Nephron progenitor cell (in vitro differentiated cells): ENCODE measurements around the gene TAB2.

ENCODE experiments used
- DNase-seq: peaks from one replicate; pipeline ENCODE4 v3.0.0; 2021
- H3K27ac Mint-ChIP-seq: 2 replicates; pipeline ENCODE4 v1.8.0; 2021; ENCODE audit warnings: mild to moderate bottlenecking, moderate library complexity, mixed read lengths
- H3K27me3 Mint-ChIP-seq: 2 replicates; pipeline ENCODE4 v1.8.0; 2021; ENCODE audit warnings: mild to moderate bottlenecking, low read depth, mixed read lengths; ENCODE audit not compliant: poor library complexity
- H3K36me3 Mint-ChIP-seq: 2 replicates; pipeline ENCODE4 v1.8.0; 2021; ENCODE audit warnings: low read depth, mixed read lengths
- H3K4me1 Mint-ChIP-seq: 2 replicates; pipeline ENCODE4 v1.8.0; 2021; ENCODE audit warnings: mixed read lengths
- H3K4me3 Mint-ChIP-seq: 2 replicates; pipeline ENCODE4 v1.8.0; 2021; ENCODE audit warnings: mild to moderate bottlenecking, moderate library complexity, mixed read lengths
- H3K9me3 Mint-ChIP-seq: 2 replicates; pipeline ENCODE4 v1.8.0; 2021; ENCODE audit warnings: mild to moderate bottlenecking, moderate library complexity, mixed read lengths
- TF ChIP-seq, protein P1 (sequence below): fragments of 200-600 bp; sonication (generic); IDR thresholded peaks from 2 replicates; pipeline ENCODE4 v1.5.0; 2021; ENCODE audit warnings: antibody characterized with exemption

Gene TAB2

DNA sequence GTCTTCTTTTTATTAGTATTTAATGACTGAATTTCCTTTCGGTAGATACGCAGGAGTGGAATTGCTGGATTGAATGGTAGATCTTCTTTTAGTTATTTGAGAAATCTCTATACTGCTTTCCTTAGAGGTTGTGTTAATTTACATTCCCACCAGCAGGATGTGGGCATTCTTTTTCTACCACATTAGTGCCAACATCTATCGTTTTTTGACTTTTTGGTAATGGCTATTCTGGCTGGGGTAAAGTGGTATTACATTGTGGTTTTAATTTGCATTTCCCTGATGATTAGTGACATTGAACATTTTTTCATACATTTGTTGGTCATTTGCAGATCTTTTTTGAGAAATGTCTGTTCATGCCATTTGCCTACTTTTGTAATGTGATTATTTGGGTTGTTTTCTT, 119.7 kb downstream of the TAB2 start:
- H3K4me1 Mint-ChIP-seq = peaks cover 34% of the 10 kb centered on the region
- DNase-seq = no peak
- H3K36me3 Mint-ChIP-seq = no peaks in the 10 kb centered on the region
- TF ChIP-seq, protein P1, sequence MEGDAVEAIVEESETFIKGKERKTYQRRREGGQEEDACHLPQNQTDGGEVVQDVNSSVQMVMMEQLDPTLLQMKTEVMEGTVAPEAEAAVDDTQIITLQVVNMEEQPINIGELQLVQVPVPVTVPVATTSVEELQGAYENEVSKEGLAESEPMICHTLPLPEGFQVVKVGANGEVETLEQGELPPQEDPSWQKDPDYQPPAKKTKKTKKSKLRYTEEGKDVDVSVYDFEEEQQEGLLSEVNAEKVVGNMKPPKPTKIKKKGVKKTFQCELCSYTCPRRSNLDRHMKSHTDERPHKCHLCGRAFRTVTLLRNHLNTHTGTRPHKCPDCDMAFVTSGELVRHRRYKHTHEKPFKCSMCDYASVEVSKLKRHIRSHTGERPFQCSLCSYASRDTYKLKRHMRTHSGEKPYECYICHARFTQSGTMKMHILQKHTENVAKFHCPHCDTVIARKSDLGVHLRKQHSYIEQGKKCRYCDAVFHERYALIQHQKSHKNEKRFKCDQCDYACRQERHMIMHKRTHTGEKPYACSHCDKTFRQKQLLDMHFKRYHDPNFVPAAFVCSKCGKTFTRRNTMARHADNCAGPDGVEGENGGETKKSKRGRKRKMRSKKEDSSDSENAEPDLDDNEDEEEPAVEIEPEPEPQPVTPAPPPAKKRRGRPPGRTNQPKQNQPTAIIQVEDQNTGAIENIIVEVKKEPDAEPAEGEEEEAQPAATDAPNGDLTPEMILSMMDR = no peak
- no peaks in the 10 kb centered on the region for H3K9me3 Mint-ChIP-seq
- H3K27ac Mint-ChIP-seq = no peak overlapping the region
- H3K27me3 Mint-ChIP-seq = peaks cover 22% of the 10 kb centered on the region
- H3K4me3 Mint-ChIP-seq = no peak overlapping the region

DNA sequence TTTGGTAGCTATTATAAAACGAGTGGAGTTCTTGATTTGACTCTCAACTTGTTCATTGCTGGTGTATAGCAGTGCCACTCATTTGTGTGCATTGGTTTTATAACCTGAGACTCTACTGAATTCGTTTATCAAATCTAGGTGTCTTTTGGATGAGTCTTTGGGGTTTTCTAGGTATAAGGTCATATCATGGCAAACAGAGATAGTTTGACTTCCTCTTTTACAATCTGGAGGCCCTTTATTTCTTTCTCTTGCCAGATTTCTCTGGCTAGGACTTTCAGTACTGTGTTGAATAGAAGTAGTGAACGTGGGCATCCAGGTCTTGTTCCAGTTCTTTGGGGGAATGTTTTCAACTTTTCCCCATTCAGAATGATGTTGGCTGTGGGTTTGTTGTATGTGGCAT, 121.3 kb downstream of the TAB2 start:
- H3K4me1 Mint-ChIP-seq = peaks cover 51% of the 10 kb centered on the region
- H3K9me3 Mint-ChIP-seq = no peaks in the 10 kb centered on the region
- no peak overlapping the region for H3K27ac Mint-ChIP-seq
- TF ChIP-seq, protein P1 = no peak
- H3K36me3 Mint-ChIP-seq = no peaks in the 10 kb centered on the region
- H3K4me3 Mint-ChIP-seq = no peak overlapping the region
- DNase-seq = no peak
- peaks cover 23% of the 10 kb centered on the region for H3K27me3 Mint-ChIP-seq

DNA sequence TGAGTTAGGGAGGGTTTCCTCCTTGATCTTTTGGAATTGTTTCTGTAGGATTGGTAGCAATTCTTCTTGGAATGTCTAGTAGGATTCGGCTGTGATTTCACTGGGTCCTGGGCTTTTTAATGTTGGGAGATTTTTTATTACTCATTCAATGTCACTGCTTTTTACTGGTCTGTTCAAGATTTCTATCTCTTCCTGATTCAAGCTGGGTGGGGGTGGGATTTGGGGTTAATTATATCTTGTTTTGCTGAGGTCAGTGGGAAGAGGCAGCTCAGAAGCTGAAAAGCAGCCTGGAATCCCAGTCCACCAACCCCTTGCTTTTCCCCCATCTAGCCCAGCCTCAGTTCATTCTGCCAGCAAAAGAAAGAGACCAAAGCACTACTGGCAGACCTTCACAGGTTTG, 122.1 kb downstream of the TAB2 start:
- TF ChIP-seq, protein P1 = no peak
- no peak for DNase-seq
- H3K4me1 Mint-ChIP-seq = peaks cover 52% of the 10 kb centered on the region
- H3K4me3 Mint-ChIP-seq = peak overlapping the region; percentile 39
- H3K27me3 Mint-ChIP-seq = peaks cover 20% of the 10 kb centered on the region
- no peaks in the 10 kb centered on the region for H3K9me3 Mint-ChIP-seq
- H3K27ac Mint-ChIP-seq = no peak overlapping the region
- no peaks in the 10 kb centered on the region for H3K36me3 Mint-ChIP-seq

DNA sequence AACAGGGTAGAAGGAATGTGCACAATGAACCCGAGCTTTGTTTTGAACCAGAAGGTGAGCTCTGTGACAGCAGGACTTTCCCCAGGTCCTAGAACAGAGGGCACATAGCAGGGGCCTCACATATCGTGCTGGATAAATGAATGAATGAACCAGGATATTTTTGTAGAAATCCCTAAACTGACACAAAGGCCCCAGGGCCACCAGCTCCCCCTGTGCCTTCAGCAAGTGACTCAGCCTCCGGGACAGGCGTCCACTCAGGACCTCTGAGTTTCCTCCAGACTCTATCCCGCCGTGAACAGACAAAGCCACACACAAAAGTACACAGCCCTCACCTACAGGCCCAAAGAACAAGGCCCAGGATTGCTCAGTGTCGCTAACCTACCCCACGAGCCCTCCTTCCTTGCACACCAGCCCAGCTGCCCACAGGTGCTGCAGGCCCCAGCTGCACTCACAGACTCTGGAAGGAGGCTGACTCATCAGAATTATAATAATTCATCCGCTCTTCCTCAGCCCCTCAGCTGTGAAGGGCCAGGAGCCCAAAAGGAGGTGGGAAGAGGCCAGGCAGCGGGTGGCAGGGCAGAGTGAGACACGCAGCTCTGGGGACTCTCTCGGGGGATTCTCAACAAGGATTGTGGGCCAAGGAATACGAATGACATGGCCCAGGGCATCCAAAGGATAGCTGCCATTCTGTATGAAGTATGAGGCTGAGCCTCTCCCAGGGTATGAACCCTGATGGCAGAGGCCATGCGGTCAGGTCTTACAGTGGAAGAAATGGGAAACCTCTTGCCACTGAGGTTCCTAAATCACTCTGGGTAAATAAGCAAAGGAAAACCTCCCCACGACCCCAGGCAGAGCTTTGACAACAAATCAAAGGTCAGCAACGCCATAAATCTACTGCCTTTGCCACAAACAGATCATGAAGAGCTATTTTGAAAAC, 123.5 kb downstream of the TAB2 start:
- DNase-seq = peak; percentile 54
- H3K36me3 Mint-ChIP-seq = no peaks in the 10 kb centered on the region
- H3K27me3 Mint-ChIP-seq = peaks cover 20% of the 10 kb centered on the region
- peaks cover 52% of the 10 kb centered on the region for H3K4me1 Mint-ChIP-seq
- H3K4me3 Mint-ChIP-seq = peak overlapping the region; percentile 33
- H3K9me3 Mint-ChIP-seq = no peaks in the 10 kb centered on the region
- H3K27ac Mint-ChIP-seq = peak overlapping the region; percentile 93
- TF ChIP-seq, protein P1 = no peak

DNA sequence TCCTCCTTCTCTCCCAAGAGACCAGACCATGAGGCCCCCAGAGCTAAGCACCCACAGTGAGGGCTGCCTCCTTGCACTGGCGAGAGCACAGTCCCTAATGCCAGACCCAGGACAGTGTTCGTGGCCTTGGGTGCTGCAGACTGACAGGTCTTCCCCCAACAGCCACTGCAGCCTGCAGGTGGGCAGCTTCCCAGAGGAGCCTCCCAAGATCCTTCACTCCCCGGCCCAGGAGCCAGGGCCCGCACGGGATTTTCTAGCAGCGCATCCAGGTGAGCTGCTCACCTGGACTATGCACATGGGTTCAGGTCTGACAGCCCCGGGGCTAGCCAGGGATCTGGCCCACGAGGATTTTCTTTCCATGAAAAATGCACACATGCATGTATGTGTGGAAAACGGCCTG, 124.2 kb downstream of the TAB2 start:
- H3K4me3 Mint-ChIP-seq = peak overlapping the region; percentile 33
- no peak for DNase-seq
- TF ChIP-seq, protein P1 = no peak
- H3K27me3 Mint-ChIP-seq = peaks cover 23% of the 10 kb centered on the region
- H3K9me3 Mint-ChIP-seq = no peaks in the 10 kb centered on the region
- H3K36me3 Mint-ChIP-seq = no peaks in the 10 kb centered on the region
- peaks cover 52% of the 10 kb centered on the region for H3K4me1 Mint-ChIP-seq
- H3K27ac Mint-ChIP-seq = peak overlapping the region; percentile 93
